ENCODE measurements around the gene CBX6.
"Not testable (repeated sequence)": the region's sequence is repeated elsewhere in the genome, so short reads cannot be mapped to it uniquely, and the experiment has no call there.

The CBX6 gene

DNA sequence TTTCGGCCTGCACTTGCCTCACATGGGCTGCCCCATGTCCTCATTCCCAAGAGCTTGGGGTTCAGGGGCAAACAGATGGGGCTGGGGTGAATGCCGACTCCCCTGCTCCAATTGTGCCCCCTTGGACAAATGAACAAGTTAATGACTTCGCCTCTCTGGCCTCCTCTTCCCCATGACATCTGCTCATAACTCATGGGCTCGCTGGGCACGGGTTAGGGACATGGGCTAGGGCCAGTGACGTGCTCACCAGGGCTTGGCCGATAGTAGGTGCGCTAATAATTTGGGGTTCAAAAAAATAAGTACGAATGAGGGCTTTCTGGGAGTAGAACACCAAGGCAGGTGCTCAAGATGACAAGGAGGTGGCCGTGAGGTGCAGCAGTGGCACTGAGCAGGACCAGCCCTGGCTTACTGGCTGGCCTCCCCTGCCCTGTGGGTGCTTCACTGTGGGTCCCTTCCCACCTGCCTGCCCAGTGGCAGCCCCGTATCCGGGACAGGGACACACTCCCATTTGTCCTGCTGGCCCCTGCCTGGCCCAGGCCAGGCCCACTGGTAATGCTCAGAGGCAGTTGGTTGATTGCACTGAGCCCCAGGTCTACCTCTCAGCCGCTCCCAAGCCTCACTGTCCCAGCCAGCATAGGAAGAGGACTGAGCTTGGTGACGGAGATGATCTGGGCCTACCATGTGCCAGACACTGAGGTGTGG lies 12.3 kb downstream of the CBX6 start:
- DNase-seq: no peak

DNA sequence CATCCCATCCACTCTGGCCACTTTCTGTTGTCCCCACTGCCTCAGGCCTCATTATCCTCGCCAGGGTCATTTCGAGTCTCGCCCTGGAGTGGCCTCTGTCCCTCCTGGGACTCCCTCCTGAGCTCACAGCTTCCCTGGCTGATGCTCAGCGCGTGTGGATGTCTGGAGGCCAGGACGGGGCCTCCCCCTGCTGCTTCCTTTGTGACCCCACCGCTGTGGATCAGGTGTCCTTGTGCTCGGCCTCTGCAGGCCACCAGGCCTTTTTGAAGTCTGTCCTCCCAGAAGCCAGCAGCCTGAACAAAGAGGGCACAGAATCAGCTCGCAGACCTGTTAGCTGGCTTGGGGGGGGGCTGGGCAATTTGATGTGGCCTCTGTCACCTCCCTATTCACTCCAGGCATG lies 13.5 kb downstream of the CBX6 start:
- no peak for DNase-seq

GRCh38 chr22:38854476-38854875 lies 17.5 kb downstream of the CBX6 start:
- not testable (repeated sequence) for DNase-seq

GRCh38 chr22:38853883-38854282 lies 18.1 kb downstream of the CBX6 start:
- DNase-seq: not testable (repeated sequence)

- DNase-seq: no peak
These were observed 18.8 kb downstream of the CBX6 start for GRCh38 chr22:38853196-38853651.

DNA sequence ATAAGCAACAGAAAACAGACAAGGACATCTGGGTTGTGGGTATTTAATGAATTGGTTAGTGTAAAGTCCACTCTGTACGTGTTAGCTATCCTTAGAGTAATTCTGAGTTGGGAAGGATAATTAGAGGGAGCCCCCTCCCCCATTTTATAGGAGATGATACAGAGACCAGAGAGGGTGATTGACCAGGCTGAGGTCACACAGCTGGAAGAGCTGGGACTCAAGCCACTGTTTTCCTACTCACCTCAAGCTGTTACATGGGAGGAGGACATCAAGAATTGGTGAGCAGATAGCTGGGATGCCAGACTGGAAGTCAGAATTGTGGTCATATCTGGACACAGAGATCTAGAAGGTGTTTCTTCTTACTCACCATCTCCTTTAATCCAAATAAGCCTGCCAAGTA lies 19.5 kb downstream of the CBX6 start:
- no peak for DNase-seq

DNA sequence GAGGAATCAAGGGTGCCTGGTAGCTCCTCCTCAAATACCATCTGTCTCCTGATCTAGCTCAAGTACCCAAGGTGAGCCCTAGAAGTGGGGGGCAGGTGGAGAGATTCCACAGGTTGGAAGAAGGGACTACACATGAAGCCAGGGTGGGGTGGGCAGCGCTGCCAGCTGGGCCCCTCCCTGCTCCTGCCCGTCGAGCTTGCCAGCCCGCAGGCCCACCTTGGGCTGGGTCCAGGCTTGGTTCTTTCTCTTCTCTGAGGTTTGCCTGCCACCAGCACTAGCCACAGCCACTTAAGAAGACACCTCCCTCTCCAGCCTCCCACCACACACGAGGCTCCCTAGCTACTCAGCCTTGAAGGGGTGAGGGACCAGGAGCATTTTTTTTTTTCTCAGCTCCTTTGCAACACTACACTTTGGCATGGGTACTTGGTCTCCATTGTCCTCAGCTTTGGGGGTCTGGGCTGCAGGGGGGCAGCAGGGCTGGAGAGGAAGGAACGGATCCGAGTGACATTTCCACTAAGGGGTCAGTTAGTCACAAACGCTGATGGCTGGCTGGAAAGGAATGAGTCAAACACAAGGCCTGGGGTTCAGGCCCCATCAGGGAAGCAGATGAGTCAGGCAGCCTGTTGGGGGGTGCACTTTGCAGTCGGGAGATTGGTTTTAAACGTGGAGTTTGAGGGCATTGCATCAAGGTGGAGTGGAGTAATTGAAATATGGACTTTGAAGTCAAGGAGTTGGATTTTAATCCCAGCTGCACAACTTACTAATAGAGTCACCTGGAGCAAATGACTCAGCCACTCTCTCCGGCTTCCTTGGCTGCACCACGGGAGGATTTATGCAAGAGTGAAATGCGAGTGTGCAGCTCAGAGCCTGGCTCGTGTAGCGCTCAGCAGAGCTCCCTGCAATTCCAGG lies 20.8 kb downstream of the CBX6 start:
- DNase-seq: peak; percentile 38

GRCh38 chr22:38850399-38850798 lies 21.6 kb downstream of the CBX6 start:
- DNase-seq: no peak

DNA sequence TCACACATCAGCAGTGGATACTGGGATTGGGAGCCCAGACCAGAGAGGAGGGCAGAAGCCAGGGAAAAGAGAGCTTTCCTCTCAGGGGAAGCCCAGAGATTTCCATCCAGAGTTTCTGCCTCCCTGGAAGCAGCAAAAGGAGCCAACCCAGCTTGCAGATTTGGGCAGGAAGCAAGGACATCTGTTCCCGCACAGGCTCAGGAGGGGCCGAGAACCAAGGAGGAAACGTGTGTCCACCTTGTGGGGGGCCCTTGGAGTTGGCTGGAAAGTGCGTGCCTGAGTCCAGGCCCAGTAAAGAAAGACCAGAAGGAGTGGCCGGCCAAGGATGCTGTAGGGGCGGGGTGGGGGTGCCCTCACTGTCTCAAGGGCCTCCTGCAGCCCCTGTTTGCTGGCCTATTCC lies 22.2 kb downstream of the CBX6 start:
- DNase-seq: no peak

- no peak for DNase-seq
These were observed 25.6 kb downstream of the CBX6 start for GRCh38 chr22:38846412-38846811.

- DNase-seq: no peak
These were observed 26.8 kb downstream of the CBX6 start for GRCh38 chr22:38845004-38845740.

- DNase-seq: no peak
These were observed 27.6 kb downstream of the CBX6 start for GRCh38 chr22:38844315-38845003.

GRCh38 chr22:38843657-38844314 lies 28.2 kb downstream of the CBX6 start, which contains the start of gene NPTXR:
NPTXR (minus strand) TSS chr22:38844028.
- DNase-seq: no peak

DNA sequence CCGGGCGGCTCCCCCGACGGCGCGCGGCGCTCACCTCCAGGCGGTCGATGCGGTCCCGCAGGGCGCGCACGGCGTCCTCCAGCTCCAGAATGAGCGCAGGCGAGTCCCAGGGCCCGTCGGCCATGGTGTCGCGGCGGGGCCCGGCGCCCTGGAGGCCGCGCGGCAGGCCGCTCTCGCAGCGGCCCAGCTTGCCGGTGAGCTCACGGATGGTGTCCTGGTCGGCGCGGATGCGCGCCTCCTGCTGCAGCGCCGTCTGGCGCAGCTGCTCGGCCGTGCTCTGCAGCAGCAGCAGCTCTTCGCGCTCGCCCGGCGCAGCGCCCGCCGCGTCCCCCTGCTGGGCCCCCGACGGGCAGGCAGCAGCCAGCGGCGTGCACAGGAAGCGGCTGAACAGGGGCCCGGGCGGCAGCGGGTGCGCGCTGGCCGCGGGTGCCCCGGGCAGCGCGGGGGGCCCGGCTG lies 28.8 kb downstream of the CBX6 start:
- DNase-seq: peak; percentile 34

GRCh38 chr22:38842512-38843200 lies 29.4 kb downstream of the CBX6 start:
- no peak for DNase-seq

GRCh38 chr22:38841635-38842034 lies 30.4 kb downstream of the CBX6 start:
- no peak for DNase-seq

DNA sequence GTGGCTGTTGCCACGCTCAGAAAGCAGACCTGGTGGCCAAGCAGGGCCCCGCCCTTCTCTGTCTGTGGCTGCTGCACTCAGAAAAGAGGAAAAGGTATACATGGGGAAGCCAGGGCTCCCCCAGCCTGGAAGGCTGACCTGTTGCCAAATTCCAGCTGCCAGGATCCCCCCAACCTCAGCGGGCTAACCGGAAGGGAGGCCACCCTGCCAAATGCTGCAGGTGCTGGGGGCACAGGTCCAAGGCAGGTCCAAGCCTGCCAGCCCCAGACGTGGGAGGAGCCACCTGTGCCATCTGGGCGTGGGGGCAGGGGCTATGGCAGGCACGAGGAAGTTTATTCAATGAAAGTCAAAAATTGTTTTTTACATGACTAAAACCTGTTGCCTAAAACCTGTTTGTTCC lies 30.8 kb downstream of the CBX6 start:
- no peak for DNase-seq

DNA sequence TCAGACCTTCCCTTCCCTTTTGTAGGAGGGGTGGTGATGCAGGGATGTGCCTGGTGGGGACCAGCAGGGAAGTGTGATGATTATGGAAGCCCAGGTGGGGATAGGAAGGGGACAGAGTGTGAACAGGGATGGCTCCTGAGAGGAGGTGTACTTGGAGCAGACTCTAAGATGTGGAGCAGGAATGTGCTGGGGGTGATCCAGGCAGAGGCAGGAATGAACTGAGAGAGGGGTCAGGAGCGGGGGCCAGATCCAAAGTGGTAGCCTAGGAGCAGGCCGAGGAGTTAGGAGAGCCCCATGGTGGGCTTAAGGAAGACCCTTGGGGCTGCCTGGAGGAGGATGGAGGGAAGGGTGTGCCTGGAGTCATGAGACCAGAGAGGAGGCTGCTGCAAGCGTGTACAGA lies 31.9 kb downstream of the CBX6 start:
- no peak for DNase-seq

DNA sequence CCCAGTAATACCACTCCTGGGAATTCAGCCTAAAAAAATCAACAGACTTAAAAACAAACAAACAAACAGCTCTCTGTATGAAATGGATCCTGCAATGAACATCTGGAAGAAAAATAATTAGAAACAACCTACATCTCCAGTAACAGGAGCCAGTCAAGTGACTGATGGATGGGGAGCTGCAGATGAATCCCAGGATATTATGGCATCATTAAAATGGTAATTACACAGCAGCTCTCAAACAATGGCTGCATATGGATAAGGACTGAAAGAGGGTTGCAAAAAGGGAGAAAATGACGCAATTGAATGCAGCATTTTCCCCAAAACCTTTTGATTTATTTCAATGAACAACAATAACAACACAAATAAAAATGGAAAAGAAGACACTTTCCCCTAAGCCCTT lies 32.3 kb downstream of the CBX6 start:
- DNase-seq: no peak

DNA sequence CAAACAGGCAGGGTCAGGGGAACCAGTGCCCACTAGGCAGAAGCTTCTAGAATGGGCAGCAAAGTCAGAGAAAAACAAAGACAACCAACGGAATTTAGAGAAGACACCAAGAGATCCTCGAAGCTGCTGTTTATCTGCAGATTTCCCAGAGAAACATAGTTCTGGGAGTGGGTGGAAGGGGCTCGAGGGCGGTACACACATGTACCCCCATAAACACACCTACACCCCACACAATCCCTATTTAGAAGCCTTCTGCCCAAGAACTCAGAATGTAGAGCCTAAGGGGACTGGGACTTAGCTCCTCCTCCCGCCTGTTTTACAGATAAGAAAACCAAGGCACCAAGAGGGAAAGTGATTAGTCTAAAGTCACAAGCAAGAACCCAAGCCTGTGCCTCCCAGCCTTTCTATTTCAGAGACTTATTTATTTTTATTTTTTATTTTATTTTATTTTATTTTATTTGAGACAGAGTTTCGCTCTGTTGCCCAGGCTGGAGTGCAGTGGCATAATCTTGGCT lies 34.5 kb downstream of the CBX6 start:
- no peak for DNase-seq

DNA sequence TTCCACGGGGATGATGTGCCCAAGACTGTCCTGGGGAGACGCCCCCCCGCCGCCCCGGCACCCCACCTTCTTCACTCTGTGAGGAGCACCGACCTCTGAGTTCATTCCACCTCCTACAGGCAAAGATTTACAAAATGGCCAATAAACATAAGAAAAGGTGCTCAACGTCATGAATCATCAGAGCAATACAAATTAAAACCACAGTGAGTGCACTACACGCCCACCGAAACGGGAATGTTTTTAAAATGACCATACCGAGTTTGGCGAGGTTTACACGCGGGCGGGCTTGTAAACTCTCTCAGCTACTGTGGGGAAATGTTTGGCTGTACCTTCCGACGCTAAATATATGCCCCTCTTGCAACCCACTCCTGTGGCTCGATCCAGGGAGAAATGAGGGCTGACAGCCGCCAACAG lies 36.1 kb downstream of the CBX6 start:
- no peak for DNase-seq
